Right lung (tissue), 5 donors: ENCODE data around the gene ARRDC2. TPM values are rescaled to one million over a fixed set of nuclear protein-coding genes. Genes with fewer than 3 reads are reported as not detected.
"Not testable (repeated sequence)": the region's sequence is repeated elsewhere in the genome, so short reads cannot be mapped to it uniquely, and the experiment has no call there.

ENCODE experiments used
- DNase-seq, 2 donors: peaks; one replicate each; pipeline ENCODE4 v3.0.0-alpha.2; 2013
- polyA plus RNA-seq, 5 donors: library from polyadenylated mRNA; unstranded; fragments of 120-200 nt; gene quantifications; one replicate each; pipeline versions ENCODE4 v1.2.1 to v1.2.3, GENCODE V29; 2013; ENCODE audit warnings: inconsistent platforms in 1 of 5, low replicate concordance in 1 of 5; ENCODE audit not compliant: insufficient read length in 5 of 5, insufficient read depth in 1 of 5

Gene ARRDC2
- polyA plus RNA-seq, 5 donors = 7.4 to 13.5 (median 8.8) TPM

- no peak for DNase-seq
Measured at GRCh38 chr19:18016209-18016910, 8.4 kb downstream of the ARRDC2 start.

GRCh38 chr19:18017275-18018083 lies 9.5 kb downstream of the ARRDC2 start:
- no peak for DNase-seq

GRCh38 chr19:18020212-18021085 lies 12.5 kb downstream of the ARRDC2 start:
- DNase-seq = peak in 1 of 2 donors; percentile 49

DNA sequence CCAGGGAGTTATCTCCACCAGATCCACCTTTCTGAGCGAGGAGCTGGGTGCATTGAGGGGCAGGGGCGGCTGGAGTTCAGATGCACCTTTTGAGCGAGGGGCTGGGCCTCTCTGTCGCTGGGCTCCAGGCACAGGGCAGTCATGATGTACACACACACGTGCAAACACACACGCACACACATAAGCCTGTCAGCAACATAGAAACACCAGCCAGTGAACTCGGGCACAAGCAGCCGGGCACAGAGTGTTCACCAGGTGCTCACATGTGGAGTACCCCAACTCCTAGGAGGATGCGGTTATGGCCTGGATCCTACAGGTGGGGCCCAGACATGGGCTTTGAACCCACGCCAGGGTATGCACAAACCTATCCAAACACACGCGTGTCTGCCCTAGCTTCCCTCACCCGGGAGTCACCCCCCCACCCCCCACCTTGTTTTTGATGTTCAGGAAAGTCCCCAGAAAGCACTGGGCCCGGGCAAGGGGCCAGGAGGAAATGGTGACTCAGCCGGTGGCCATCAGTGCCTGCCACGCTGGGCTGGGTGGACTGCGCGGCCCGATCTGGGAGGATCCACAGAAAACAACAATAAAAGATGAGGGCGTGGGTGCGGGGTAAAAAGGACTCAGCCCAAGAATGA lies 13.3 kb downstream of the ARRDC2 start:
- peak in 1 of 2 donors; percentile 36 for DNase-seq

DNA sequence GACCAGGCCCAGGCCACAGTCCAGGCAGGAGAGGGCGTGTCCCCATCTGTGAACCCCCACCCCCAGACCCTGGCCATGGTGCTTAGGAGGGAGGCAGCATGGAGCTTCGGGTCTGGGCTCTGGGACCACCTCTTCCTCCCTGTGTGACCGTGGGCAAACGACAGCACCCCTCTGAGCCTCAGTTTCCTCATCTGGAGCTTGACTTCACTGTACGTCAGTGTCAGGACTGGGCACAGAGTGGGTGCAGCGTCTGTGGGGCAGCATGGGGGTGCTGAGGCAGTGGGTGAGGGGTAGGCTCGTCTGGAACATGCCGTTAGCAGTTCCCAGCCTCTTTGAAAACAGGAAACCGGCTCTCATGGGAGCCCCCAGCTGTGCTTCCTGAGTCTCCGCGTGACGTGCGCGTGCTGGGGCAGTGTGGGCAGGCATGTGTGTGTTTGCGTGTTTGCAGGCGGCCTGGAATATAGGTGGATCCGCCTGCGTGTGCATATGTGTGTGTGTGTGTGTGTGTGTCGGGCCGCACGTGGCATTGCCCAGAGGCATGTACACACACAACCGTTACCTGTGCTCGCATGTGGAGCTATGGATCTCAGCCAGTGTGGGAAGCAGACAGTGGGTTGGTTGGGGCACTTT lies 15.8 kb downstream of the ARRDC2 start:
- peak in 1 of 2 donors; percentile 52 for DNase-seq

GRCh38 chr19:18027151-18027550 lies 19.2 kb downstream of the ARRDC2 start:
- no peak for DNase-seq

- DNase-seq = no peak
Measured at GRCh38 chr19:18029617-18030338, 21.8 kb downstream of the ARRDC2 start.

DNA sequence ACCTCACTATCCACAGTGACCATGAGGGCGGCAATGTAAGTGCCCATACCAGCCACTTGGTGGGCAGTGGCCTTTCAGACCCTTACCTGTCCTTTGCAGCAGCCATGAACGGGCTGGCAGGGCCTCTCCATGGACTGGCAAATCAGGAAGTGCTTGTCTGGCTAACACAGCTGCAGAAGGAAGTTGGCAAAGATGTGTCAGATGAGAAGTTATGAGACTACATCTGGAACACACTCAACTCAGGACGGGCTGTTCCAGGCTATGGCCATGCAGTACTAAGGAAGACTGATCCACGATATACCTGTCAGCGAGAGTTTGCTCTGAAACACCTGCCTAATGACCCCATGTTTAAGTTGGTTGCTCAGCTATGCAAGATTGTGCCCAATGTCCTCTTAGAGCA lies 23.4 kb downstream of the ARRDC2 start:
- not testable (repeated sequence) for DNase-seq

- DNase-seq = not testable (repeated sequence)
Measured at GRCh38 chr19:18032102-18032501, 24.1 kb downstream of the ARRDC2 start.

- no peak for DNase-seq
Measured at GRCh38 chr19:18041054-18041453, 33.1 kb downstream of the ARRDC2 start.

DNA sequence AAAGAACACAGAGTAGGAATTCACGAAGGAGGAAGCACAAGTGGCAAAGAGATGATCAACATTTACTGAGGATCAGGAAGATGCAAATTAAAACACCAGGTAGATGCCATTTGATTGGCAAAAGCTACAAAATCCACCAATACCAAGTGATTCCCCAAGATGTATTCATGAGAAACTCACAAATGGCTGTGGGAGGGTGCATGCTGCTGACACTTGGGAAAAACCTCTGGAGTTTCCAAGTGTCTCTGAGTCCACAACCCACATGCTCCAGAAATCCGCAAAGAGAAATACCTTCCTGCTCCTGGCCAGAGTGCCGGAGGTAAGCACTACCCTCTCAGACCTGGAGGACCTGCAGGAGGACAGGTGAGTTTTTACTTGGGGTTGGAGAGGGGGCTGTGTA lies 35.7 kb downstream of the ARRDC2 start:
- no peak for DNase-seq

DNA sequence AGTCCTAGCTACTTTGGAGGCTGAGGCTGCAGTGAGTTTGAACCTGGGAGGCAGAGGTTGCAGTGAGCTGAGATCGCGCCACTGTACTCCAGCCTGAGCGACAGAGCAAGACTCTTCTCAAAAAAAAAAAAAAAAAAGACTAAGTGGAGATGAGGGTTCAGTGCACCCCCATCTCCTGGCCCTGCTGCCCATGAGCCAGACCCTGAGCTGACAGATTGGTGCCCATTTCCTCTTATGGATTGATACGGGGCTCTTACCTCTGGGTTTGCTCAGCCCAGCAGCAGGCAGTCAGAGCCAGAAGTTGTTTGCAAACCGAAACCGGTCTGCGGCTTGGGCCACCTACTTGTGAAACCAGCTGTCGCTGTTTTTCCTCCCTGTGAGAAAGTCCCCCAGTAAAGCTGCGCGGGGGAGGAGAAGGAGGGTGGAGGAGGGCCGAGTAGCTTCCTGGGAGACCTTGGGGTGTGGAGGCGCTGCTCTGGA lies 36.9 kb downstream of the ARRDC2 start:
- DNase-seq = peak; percentile 46 to 63

- DNase-seq = no peak
Measured at GRCh38 chr19:18045307-18046050, 37.5 kb downstream of the ARRDC2 start.

- no peak for DNase-seq
Measured at GRCh38 chr19:18046059-18046718, 38.2 kb downstream of the ARRDC2 start.

- peak; percentile 67 to 68 for DNase-seq
Measured at GRCh38 chr19:18049385-18049784, 41.4 kb downstream of the ARRDC2 start.

DNA sequence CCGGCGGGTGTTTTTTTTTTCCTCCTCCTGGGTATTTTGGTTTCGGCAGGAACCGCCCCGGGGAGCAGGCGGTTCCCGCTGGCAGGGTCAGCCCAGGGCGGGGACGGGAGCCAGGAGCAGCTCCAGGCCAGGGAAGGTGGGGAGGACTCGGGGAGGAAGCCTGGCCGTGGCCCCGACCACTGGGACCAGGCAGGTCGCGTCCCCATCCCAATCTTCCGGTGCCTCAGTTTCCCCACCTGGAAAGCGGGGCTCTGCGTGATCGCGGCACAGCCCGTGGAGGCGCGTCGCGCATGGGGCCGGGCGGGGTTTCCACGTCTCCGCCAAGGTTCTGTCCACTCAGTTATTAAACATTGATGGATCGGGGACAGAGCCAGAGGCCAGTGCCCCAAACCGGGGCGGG lies 43.9 kb downstream of the ARRDC2 start:
- no peak for DNase-seq

DNA sequence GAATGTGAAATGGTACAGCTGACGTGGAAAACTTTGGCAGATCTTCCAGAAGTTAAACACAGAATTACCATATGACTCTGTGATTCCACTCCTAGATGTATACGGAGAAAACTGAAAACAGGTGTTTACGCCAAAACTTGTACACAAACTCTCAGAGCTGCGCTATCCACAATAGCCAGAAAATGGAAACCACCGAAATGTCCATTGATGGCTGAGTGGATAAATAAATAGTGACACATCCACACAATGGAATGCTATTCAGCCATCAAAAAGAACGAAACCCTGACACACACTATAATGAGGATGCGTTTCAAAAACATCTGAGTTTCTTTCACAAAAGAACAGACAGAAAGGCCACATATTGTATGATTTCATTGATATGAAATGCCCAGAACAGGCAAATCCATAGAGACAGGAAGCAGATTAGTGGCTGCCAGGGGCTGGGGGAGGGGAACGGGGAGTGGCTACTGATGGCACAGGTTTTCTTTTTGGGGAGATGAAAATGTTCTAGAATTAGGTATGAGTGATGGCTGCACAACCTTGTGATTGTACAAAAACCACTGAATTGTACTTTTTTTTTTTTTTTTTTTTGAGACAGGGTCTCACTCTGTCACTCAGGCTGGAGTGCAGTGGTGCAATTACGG lies 45.7 kb downstream of the ARRDC2 start:
- DNase-seq = no peak

- DNase-seq = no peak
Measured at GRCh38 chr19:18055967-18056366, 48.0 kb downstream of the ARRDC2 start.
